ENCODE data around the gene PITPNC1.
A peak's percentile ranks its signal among the peaks of the same experiment; 100 is the strongest.

The PITPNC1 gene

GRCh38 chr17:67600408-67600807, 223.3 kb downstream of the PITPNC1 start:
- POLR2A ChIA-PET = no interaction called here
- TF ChIP-seq CTCF (IDR thresholded peaks at IDR 0.05; ENCODE audit: insufficient read depth, low read length, missing control alignments) = no peak
- CTCF ChIA-PET = interaction anchor here (1.5 kb wide), 1 partner anchor 226 kb away, joined by 5 read pairs; no protein-coding TSS in a partner anchor
- no peak overlapping the region for H3K4me3 ChIP-seq (ENCODE audit: low read depth, low read length)
- DNase-seq (ENCODE audit: low read depth, low spot score) = no peak

- CTCF ChIA-PET = interaction anchor here (0.9 to 5.2 kb wide), 8 partner anchors 9 to 229 kb away, joined by 3 to 83 read pairs (median 4); partner anchors contain the start of gene PITPNC1
- TF ChIP-seq CTCF (IDR thresholded peaks at IDR 0.05; ENCODE audit: insufficient read depth, low read length, missing control alignments) = no peak
- POLR2A ChIA-PET = no interaction called here
- H3K4me3 ChIP-seq (ENCODE audit: low read depth, low read length) = no peak overlapping the region
- no peak for DNase-seq (ENCODE audit: low read depth, low spot score)
These were observed 224.8 kb downstream of the PITPNC1 start for GRCh38 chr17:67601897-67602296.

- POLR2A ChIA-PET = no interaction called here
- H3K4me3 ChIP-seq (ENCODE audit: low read depth, low read length) = no peak overlapping the region
- no peak for DNase-seq (ENCODE audit: low read depth, low spot score)
- CTCF ChIA-PET = interaction anchor here (0.9 to 5.2 kb wide), 11 partner anchors 9 to 230 kb away, joined by 3 to 83 read pairs (median 3); partner anchors contain the start of gene PITPNC1
- no peak for TF ChIP-seq CTCF (IDR thresholded peaks at IDR 0.05; ENCODE audit: insufficient read depth, low read length, missing control alignments)
These were observed 225.4 kb downstream of the PITPNC1 start for GRCh38 chr17:67602444-67602843.

- peak; percentile 41 for TF ChIP-seq CTCF (IDR thresholded peaks at IDR 0.05; ENCODE audit: insufficient read depth, low read length, missing control alignments)
- DNase-seq (ENCODE audit: low read depth, low spot score) = no peak
- H3K4me3 ChIP-seq (ENCODE audit: low read depth, low read length) = no peak overlapping the region
- ChIA-PET CTCF (interaction anchor here (0.9 to 5.2 kb wide), 12 partner anchors 13 to 316 kb away, joined by 3 to 83 read pairs (median 3); partner anchors contain the start of gene PITPNC1), POLR2A (interaction anchor here (0.5 kb wide), 1 partner anchor 34 kb away, joined by 3 read pairs; no protein-coding TSS in a partner anchor)
These were observed 225.9 kb downstream of the PITPNC1 start for GRCh38 chr17:67602974-67603373.

GRCh38 chr17:67605256-67605912, 228.3 kb downstream of the PITPNC1 start:
- TF ChIP-seq CTCF (IDR thresholded peaks at IDR 0.05; ENCODE audit: insufficient read depth, low read length, missing control alignments) = no peak
- CTCF ChIA-PET = interaction anchor here (1.1 to 5.2 kb wide), 4 partner anchors 9 to 228 kb away, joined by 3 to 83 read pairs (median 4); partner anchors contain the start of gene PITPNC1
- DNase-seq (ENCODE audit: low read depth, low spot score) = no peak
- POLR2A ChIA-PET = no interaction called here
- no peak overlapping the region for H3K4me3 ChIP-seq (ENCODE audit: low read depth, low read length)

GRCh38 chr17:67606471-67606870, 229.4 kb downstream of the PITPNC1 start:
- CTCF ChIA-PET = interaction anchor here (1.1 to 5.2 kb wide), 2 partner anchors 11 to 229 kb away, joined by 3 to 83 read pairs; partner anchors contain the start of gene PITPNC1
- POLR2A ChIA-PET = no interaction called here
- no peak overlapping the region for H3K4me3 ChIP-seq (ENCODE audit: low read depth, low read length)
- no peak for TF ChIP-seq CTCF (IDR thresholded peaks at IDR 0.05; ENCODE audit: insufficient read depth, low read length, missing control alignments)
- DNase-seq (ENCODE audit: low read depth, low spot score) = no peak
